Spleen (tissue), 11 donors: ENCODE data around the gene NPHS2. TPM values are rescaled to one million over a fixed set of nuclear protein-coding genes. Genes with fewer than 3 reads are reported as not detected.

ENCODE experiments used
- DNase-seq: peaks from one replicate; pipeline ENCODE4 v3.0.0-alpha.2; 2020
- H3K27ac ChIP-seq, 8 donors: fragments of 200-600 bp; sonication (generic) in 7 of 8; 1 replicate in 4 of 8; 2 replicates in 4 of 8; pipeline versions ENCODE4 v1.5.0 to v1.8.0; 2016 to 2021; ENCODE audit warnings: inconsistent platforms in 4 of 8, mild to moderate bottlenecking in 4 of 8, moderate library complexity in 1 of 8
- H3K27me3 ChIP-seq, 7 donors: fragments of 200-600 bp; sonication (generic) in 6 of 7; replicated peaks in 1 of 7; 1 replicate in 4 of 7; 2 replicates in 3 of 7; pipeline versions ENCODE4 v1.5.0 to v1.8.0; 2016 to 2021; ENCODE audit warnings: inconsistent platforms in 3 of 7, mild to moderate bottlenecking in 1 of 7
- H3K36me3 ChIP-seq, 6 donors: fragments of 200-600 bp; sonication (generic) in 5 of 6; 1 replicate in 4 of 6; 2 replicates in 2 of 6; pipeline versions ENCODE4 v1.5.0 to v1.8.0; 2016 to 2021; ENCODE audit warnings: inconsistent platforms in 2 of 6
- H3K4me1 ChIP-seq, 6 donors: fragments of 200-600 bp; sonication (generic) in 5 of 6; 1 replicate in 3 of 6; 2 replicates in 3 of 6; pipeline versions ENCODE4 v1.5.0 to v1.8.0; 2016 to 2021; ENCODE audit warnings: inconsistent platforms in 3 of 6
- H3K4me3 ChIP-seq, 8 donors: fragments of 200-600 bp; sonication (generic) in 7 of 8; 1 replicate in 4 of 8; 2 replicates in 4 of 8; pipeline versions ENCODE4 v1.5.0 to v1.8.0; 2016 to 2021; ENCODE audit warnings: inconsistent platforms in 4 of 8, mild to moderate bottlenecking in 4 of 8, moderate library complexity in 2 of 8
- H3K9me3 ChIP-seq, 8 donors: fragments of 200-600 bp; sonication (generic) in 7 of 8; 1 replicate in 4 of 8; 2 replicates in 4 of 8; pipeline versions ENCODE4 v1.5.0 to v1.8.0; 2016 to 2021; ENCODE audit warnings: inconsistent platforms in 4 of 8
- POLR2A ChIP-seq, 3 donors: fragments of 450-650 bp; IDR thresholded peaks; one replicate each; pipeline ENCODE4 v1.5.1; 2017; ENCODE audit warnings: antibody characterized with exemption in 3 of 3, mild to moderate bottlenecking in 1 of 3
- POLR2AphosphoS5 ChIP-seq, 3 donors: sonication (generic); formaldehyde crosslinking; IDR thresholded peaks; one replicate each; pipeline ENCODE4 v1.5.1; 2017; ENCODE audit warnings: antibody characterized with exemption in 3 of 3
- WGBS, 5 donors: extraction: QIAGEN DNeasy Blood & Tissue Kit in 3 of 5; methylation state at CpG; one replicate each; pipeline versions ENCODE4 v1.1.5 to v1.1.7; 2013 to 2018; 5-methylcytosine and 5-hydroxymethylcytosine counted together
- intact Hi-C: fragments of 100-400 bp; cut with DNase I; formaldehyde crosslinking; loops from one replicate; pipeline ENCODE4 v1.15.0; 2023; ENCODE audit warnings: low total_unique reads
- polyA plus RNA-seq, 3 donors: library from polyadenylated mRNA; stranded (reverse); fragments of 200-250 nt; gene quantifications; one replicate each; pipeline ENCODE4 v1.2.1, GENCODE V29; 2013
- total RNA-seq, 7 donors: library from RNA; depleted of rRNA in 3 of 7; stranded (reverse); fragments of >200 nt in 3 of 7; fragmentation: NEBNext Ultra II Directional in 4 of 7; extraction: Animal tissue kit (Norgen Biotek cat#: 25700) in 4 of 7; gene quantifications; one replicate each; pipeline versions ENCODE4 v1.1.0 to v1.2.1, GENCODE V29; 2016 to 2021
- TF ChIP-seq, protein P1 (sequence below), 11 experiments: fragments of 200-600 bp in 7 of 11; fragments of 450-650 bp in 4 of 11; sonication (generic) in 4 of 11; IDR thresholded peaks in 8 of 11; conservative IDR thresholded peaks in 3 of 11; 1 replicate in 7 of 11; 2 replicates in 4 of 11; pipeline versions ENCODE4 v1.4.0 to v1.8.0; 2016 to 2021; ENCODE audit warnings: antibody characterized with exemption in 11 of 11, inconsistent platforms in 4 of 11, mild to moderate bottlenecking in 1 of 11
- donor health status: healthy with polysubstance abuse.
- donor health status: DM: no; HTN: no; CAD: no; lungs with moderate emphysema.
- donor health status: DM: no; HTN: no; CAD: no.
- donor health status: Bipolar disorder and iron deficiency.
- donor health status: healthy.
- donor health status: DM: no; HTN: no; CAD: no.
- donor health status: DM: yes; HTN: yes; CAD: no.

The NPHS2 gene
- total and polyA plus RNA-seq, 10 donors = 0.06 to 0.20 TPM; not detected in 8

- peaks cover 0 to 5% (median 0%) of the 10 kb centered on the region in 8 donors for H3K9me3 ChIP-seq
- H3K4me3 ChIP-seq = no peak overlapping the region
- H3K4me1 ChIP-seq = peaks cover 0 to 14% (median 6%) of the 10 kb centered on the region in 6 donors
- peaks cover 0 to 86% (median 21%) of the 10 kb centered on the region in 7 donors for H3K27me3 ChIP-seq
- no peak for DNase-seq
- 90 to 96% (median 93%) methylated on average over 4 of the region's 4 CpGs for WGBS, 5 donors
- intact Hi-C loops = no loop called here
- H3K27ac ChIP-seq = no peak overlapping the region
- TF ChIP-seq, protein P1, sequence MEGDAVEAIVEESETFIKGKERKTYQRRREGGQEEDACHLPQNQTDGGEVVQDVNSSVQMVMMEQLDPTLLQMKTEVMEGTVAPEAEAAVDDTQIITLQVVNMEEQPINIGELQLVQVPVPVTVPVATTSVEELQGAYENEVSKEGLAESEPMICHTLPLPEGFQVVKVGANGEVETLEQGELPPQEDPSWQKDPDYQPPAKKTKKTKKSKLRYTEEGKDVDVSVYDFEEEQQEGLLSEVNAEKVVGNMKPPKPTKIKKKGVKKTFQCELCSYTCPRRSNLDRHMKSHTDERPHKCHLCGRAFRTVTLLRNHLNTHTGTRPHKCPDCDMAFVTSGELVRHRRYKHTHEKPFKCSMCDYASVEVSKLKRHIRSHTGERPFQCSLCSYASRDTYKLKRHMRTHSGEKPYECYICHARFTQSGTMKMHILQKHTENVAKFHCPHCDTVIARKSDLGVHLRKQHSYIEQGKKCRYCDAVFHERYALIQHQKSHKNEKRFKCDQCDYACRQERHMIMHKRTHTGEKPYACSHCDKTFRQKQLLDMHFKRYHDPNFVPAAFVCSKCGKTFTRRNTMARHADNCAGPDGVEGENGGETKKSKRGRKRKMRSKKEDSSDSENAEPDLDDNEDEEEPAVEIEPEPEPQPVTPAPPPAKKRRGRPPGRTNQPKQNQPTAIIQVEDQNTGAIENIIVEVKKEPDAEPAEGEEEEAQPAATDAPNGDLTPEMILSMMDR (IDR thresholded peaks at IDR 0.05 in 8 of 11, conservative IDR thresholded peaks at IDR 0.05 in 3 of 11) = no peak
- TF ChIP-seq POLR2A (IDR thresholded peaks at IDR 0.05) = no peak
- no peaks in the 10 kb centered on the region for H3K36me3 ChIP-seq
Observed at GRCh38 chr1:179589509-179589908, 13.8 kb upstream of the NPHS2 start.

DNA sequence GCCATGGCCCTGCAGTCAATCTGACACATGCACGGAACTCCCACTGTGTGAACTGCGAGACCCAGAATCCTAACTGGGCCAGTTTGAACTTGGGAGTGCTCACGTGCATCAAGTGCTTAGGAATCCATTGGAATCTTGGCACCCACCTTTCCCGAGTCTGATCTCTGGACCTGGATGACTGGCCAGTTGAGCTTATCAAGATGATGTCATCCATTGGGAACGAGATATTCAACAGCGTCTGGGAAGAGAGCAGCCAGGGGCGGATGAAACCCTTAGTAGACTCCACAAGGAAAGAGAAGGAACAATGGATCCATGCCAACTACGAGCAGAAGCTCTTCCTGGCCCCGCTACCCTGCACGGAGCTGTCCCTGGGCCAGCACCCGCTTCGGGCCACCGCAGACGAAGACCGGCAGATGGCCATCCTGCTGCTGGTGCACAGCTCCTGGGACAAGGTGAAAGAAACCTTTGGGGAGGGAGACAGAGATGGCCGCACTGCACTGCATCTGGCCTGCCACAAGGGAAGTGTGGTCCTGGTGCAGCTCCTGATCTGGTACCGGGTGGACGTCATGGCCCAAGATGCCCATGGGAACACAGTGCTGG lies 12.8 kb upstream of the NPHS2 start:
- Histone ChIP-seq H3K9me3 (peaks cover 0 to 5% (median 0%) of the 10 kb centered on the region in 8 donors), H3K36me3 (no peaks in the 10 kb centered on the region), H3K4me3 (no peak overlapping the region), H3K27ac (no peak overlapping the region), H3K27me3 (peaks cover 0 to 88% (median 21%) of the 10 kb centered on the region in 7 donors), H3K4me1 (peaks cover 0 to 14% (median 6%) of the 10 kb centered on the region in 6 donors)
- no peak for TF ChIP-seq POLR2AphosphoS5 (IDR thresholded peaks at IDR 0.05)
- TF ChIP-seq POLR2A (IDR thresholded peaks at IDR 0.05) = no peak
- TF ChIP-seq, protein P1 (IDR thresholded peaks at IDR 0.05 in 8 of 11, conservative IDR thresholded peaks at IDR 0.05 in 3 of 11) = no peak
- WGBS, 5 donors = 91 to 93% (median 92%) methylated on average over 13 to 18 of the region's 18 CpGs
- intact Hi-C loops = no loop called here
- DNase-seq = no peak

DNA sequence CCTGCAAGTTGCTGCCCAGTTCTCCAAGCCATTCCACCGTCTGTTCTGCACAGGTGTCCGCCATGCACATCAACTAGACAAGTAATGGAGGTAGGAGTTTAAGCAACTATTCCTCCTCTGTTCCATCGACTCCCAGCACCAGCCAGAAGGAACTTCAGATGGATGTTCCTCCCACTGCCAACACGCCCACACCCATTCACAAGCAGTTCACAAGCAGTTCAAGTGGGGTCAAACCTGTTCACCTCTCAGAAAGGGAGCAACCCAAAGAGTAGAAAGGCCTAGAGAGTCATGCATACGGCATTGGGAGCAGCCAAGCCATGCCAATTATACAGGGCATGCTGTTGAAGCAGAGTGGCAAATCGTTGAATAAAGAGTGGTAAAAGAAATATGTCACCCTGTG lies 11.6 kb upstream of the NPHS2 start:
- Histone ChIP-seq H3K27ac (no peak overlapping the region), H3K9me3 (peaks cover 0 to 5% (median 0%) of the 10 kb centered on the region in 8 donors), H3K4me1 (peaks cover 0 to 14% (median 6%) of the 10 kb centered on the region in 6 donors), H3K4me3 (no peak overlapping the region), H3K27me3 (peaks cover 0 to 87% (median 21%) of the 10 kb centered on the region in 7 donors), H3K36me3 (no peaks in the 10 kb centered on the region)
- WGBS, 5 donors = 78 to 94% (median 86%) methylated on average over 6 of the region's 6 CpGs
- intact Hi-C loops = no loop called here
- TF ChIP-seq, protein P1 (IDR thresholded peaks at IDR 0.05 in 8 of 11, conservative IDR thresholded peaks at IDR 0.05 in 3 of 11) = no peak
- TF ChIP-seq POLR2AphosphoS5 (IDR thresholded peaks at IDR 0.05) = no peak
- TF ChIP-seq POLR2A (IDR thresholded peaks at IDR 0.05) = no peak
- DNase-seq = no peak

DNA sequence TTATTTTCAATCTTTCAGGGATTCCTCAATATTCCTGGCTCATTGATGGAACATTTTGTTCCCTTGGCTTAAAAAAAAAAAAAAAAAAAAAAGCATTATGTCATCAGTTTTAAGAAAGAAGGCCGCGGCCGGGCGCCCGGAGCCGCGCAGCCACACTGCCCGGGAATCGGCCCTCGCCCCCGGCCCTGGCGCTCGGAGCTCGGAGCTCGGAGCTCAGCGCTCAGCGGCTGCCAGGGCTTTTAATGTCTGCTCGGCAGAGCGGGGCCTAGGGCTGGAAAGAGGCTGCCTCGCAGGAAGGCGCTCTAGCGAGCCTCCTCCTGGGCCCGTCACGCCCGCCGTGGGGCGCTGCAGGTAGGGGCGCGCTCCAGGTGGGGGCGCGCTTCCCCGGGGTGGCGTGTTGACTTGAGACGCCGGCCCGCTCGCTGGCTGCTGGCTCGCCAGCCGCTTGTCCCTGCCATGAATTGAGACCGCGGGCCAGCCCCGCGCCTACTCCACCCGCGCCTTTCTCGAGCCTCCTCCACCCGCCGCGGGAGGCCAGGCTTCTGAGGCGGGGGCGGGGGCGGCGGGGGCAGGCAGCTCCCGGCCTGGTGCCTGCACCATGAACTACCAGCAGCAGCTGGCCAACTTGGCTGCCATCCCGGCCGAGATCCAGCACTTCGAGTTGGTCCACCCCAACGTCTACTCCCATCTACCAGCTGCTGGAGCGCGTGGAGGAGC lies 10.5 kb upstream of the NPHS2 start:
- H3K9me3 ChIP-seq = no peaks in the 10 kb centered on the region
- DNase-seq = no peak
- H3K27me3 ChIP-seq = peaks cover 0 to 77% (median 12%) of the 10 kb centered on the region in 7 donors
- peak overlapping the region in 6 of 8 donors; percentile 47 to 81 (median 64) for H3K27ac ChIP-seq
- 9 to 23% (median 13%) methylated on average over 26 to 60 of the region's 60 CpGs for WGBS, 5 donors
- TF ChIP-seq POLR2AphosphoS5 (IDR thresholded peaks at IDR 0.05) = peak in 2 of 3 donors; percentile 58 to 74
- TF ChIP-seq, protein P1 (IDR thresholded peaks at IDR 0.05 in 8 of 11, conservative IDR thresholded peaks at IDR 0.05 in 3 of 11) = peak in 4 of 11 experiments; percentile 12 to 38 (median 22)
- no peak for TF ChIP-seq POLR2A (IDR thresholded peaks at IDR 0.05)
- peak overlapping the region in 6 of 8 donors; percentile 13 to 53 (median 17) for H3K4me3 ChIP-seq
- no peaks in the 10 kb centered on the region for H3K36me3 ChIP-seq
- intact Hi-C loops = no loop called here
- peaks cover 0 to 7% (median 4%) of the 10 kb centered on the region in 6 donors for H3K4me1 ChIP-seq
